EH (cell line): Measurements from ENCODE around the gene ECE1.
A peak's percentile ranks its signal among the peaks of the same experiment; 100 is the strongest.
"Not testable (repeated sequence)": the region's sequence is repeated elsewhere in the genome, so short reads cannot be mapped to it uniquely, and the experiment has no call there.

ENCODE experiments used
- DNase-seq: peaks from one replicate; pipeline ENCODE4 v3.0.0-alpha.2; 2015; ENCODE audit warnings: low read depth

ECE1 gene

GRCh38 chr1:21291964-21292363, 1.7 kb upstream of the ECE1 start:
- DNase-seq: no peak

GRCh38 chr1:21291184-21291583, 921 bp upstream of the ECE1 start:
- no peak for DNase-seq

- DNase-seq: no peak
These were observed 282 bp upstream of the ECE1 start for GRCh38 chr1:21290546-21290944.

- no peak for DNase-seq
These were observed 1.1 kb downstream of the ECE1 start for GRCh38 chr1:21289127-21289526.

DNA sequence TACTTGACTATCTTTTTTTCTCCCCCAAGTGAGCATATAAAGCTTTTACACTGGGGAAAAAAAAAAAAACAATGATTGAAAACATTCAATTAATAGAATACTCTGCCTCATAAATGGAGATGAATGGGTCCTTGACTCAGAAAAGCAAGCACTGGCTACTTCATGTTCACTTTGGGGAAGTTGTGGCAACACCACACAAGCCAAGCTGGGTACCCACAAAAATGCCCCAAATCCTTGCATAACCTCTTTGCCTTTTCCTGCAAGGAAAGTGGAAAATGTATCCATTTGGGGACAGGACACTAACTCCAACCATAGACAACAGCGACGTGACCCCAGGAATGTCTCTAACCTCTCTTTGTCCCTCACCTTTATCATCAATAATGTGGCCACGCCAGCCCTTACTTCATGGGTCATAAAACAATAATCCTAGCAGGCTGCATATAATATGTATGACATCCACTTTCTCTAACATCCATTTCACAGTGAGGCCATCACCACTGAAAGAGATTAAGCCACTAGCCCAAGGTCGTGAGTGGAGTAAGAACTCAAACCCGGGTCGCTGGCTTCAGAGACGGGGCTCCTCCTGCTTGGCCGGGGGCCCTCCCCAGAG, 2.3 kb downstream of the ECE1 start:
- DNase-seq: no peak

- not testable (repeated sequence) for DNase-seq
These were observed 4.9 kb downstream of the ECE1 start for GRCh38 chr1:21285386-21285785.

DNA sequence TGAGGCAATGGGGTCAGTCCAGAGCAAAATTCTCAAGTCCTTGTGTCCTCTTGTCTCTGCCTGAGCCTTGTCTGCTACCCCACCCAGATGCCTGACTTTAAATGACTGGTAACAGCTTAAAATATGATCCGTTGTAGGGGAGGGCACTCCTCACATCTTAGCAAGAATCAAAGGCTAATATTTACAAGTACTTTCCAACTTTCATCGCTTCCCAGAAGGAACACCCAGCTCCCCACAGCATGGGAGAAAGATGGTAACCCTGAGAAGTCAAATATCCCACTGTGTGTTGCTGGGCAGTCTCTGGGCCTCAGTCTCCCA, 5.2 kb downstream of the ECE1 start:
- no peak for DNase-seq

GRCh38 chr1:21284206-21285054, 5.8 kb downstream of the ECE1 start:
- no peak for DNase-seq

DNA sequence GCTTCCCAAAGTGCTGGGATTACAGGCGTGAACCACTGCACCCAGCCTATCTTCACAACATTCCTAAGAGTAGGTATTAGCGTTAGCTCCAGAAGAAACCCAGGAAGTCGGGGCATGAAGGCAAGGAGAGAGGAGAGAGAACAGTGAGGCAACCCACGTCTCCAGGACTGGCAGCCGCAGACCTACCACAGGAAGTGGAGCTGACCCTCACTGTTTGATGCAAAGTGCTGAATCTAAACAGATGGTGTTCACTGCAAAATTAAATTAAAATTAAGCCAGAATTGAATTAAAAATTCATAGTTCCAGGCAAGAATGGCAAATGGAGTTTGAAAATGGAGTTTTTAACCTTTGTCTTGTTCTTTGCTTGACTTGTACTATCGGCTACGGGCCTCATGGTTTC, 6.7 kb downstream of the ECE1 start:
- no peak for DNase-seq

GRCh38 chr1:21282020-21282419, 8.2 kb downstream of the ECE1 start:
- DNase-seq: not testable (repeated sequence)

- DNase-seq: peak; percentile 41
These were observed 9.8 kb downstream of the ECE1 start for GRCh38 chr1:21280482-21280881.

DNA sequence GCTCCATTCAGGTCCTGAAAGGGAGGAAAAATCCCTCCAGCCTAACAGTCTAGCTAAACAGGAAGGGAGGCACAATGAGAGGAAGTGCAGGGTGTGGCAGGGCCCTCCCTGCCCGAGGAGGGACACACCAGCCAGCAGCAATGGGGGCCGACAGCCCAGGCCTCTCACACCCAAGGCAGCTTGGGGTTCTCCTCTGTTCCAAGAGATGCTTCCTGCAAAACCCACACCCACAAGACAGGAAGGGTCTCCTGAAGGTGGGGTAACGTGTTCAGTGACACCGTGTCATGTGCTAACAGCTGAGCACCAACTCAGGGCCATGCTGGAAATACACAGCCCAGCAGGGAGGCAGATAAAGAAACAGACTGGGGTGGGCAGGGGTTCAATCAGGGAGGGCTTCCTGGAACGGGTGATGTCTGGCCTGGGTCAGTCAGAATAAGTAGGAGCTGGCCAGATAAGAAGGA, 10.2 kb downstream of the ECE1 start:
- DNase-seq: peak; percentile 51

DNA sequence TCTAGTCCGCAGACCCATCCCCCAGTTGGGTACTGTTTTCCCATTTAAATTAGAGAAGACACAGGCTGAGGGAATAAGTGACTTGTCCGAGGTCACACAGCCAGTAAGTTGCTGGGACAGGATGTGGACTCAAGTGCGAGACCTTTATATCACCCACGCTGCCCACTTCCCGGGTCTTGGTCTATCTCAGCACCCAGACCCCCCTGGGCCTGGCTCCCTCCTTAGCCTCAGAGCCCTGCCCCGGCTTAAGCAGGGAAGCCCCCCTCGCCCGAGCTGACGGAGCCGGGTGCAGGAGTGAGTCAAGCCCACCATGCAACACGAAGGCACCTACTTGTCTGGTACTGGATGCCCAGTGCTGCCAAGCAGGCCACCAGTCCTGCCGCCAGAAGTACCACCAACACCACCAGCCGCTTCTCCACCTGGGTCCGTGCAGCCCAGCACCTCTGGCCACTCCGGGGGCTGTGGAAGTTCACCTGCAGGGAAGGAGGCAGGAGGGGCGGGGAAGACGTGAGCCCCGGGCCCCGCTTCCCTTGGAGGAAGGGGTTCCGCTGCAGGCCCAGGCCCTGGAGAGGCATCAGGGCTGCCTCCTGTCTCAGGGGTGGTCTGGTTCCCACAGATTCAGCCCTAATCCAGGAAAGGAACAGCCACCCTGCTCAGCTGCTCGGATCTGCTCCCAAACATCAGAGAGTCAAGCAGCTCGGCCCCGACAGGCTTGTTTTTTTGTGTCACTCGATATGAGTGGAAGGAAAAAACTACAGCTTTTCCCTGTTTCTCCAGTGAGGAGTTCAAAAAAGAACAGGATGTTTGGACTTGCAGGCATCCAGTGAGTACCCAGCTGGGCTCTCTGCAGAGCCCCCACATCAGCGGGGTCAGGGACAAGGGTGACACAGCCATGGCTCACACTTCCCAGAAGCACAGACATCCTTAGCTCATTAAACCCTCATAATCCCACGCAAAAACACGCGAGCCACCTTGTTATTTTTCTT, 11.1 kb downstream of the ECE1 start:
- DNase-seq: peak; percentile 57

DNA sequence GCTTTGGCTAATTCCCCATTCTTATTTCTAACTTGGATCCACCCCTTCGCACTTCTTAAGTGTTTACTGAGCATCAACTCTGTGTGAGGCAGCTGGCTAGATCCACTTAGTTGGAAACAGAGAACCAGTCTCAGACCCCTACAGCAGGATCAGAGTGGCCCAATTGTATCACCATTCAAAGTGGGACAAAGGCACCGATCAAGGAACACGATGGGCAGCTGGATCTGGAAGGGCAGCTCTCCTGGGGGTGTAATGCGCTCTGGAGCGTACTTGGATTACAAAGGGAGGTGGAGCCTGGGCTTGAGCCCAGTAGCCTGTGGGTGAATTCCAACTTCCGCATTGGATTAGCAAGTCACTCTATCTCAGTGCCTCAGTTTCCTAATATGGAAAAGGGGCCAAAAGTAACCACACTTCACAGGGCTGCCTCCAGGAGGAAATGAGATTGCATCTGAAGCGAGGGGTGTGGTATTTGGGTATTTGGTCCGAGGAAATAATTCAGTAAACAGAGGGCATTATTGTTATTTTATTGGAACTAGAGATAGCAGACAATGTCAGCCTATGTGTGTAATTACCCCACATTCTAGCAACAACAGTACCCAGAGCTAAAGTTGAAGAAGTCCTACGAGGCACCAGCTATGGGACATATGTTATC, 11.9 kb downstream of the ECE1 start:
- no peak for DNase-seq

DNA sequence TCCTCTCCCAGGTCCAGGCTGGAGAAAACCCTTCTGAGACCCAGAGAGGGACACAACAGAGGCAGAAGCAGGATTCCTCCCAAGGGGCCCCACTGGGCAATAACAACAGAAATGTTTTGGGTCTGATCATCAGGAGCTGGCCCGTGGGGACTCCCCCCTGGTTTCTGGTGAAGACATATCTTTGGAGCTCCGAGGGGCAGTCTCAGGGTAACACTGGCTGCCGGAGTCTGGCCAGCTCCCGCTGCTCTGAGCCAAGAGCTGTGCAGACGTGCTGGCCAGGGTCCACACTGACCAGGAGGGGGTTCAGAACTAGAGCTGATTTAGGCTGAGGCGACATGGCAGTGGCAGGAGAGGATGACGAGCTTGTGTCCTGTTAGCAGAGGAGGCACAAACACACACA, 13.1 kb downstream of the ECE1 start:
- DNase-seq: no peak

DNA sequence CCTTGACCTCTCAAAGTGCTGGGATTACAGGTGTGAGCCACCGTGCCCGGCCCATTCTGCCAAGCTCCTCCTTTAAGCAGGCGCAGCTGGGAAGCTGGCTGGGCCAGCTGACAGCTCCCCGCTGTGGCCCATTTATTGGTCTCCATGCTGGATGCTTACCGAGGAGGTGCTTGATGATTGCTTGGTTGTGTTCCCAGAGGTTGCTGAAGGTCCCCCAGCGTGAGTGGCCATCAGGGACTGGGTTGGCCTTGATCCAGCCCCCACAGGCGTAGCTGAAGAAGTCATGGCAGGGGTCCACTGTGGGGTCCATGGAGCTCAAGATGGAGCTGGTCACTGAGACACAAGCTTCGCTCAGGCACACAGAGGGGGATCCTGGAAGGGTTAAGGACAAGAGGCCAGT, 17.7 kb downstream of the ECE1 start:
- no peak for DNase-seq

DNA sequence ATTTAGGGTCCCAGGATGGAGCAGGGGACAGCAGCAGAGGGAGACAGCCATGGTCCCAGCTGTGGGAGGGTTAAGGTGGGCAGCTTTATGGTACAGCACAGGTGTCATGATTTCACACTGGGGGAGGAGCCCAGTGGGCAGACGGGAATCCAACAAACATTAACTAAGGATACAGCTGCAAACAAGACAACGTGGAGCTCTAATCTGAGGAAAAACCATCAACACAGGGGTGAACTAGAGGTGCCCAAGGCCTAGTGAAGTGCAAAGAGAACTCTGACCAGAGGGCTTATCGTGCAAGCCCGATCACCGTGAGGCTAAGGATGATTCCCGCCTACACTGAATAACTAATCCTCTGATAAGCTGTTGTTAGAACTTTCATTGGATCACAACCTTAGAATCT, 18.7 kb downstream of the ECE1 start:
- no peak for DNase-seq

GRCh38 chr1:21270086-21270689, 20.1 kb downstream of the ECE1 start:
- DNase-seq: peak; percentile 72

DNA sequence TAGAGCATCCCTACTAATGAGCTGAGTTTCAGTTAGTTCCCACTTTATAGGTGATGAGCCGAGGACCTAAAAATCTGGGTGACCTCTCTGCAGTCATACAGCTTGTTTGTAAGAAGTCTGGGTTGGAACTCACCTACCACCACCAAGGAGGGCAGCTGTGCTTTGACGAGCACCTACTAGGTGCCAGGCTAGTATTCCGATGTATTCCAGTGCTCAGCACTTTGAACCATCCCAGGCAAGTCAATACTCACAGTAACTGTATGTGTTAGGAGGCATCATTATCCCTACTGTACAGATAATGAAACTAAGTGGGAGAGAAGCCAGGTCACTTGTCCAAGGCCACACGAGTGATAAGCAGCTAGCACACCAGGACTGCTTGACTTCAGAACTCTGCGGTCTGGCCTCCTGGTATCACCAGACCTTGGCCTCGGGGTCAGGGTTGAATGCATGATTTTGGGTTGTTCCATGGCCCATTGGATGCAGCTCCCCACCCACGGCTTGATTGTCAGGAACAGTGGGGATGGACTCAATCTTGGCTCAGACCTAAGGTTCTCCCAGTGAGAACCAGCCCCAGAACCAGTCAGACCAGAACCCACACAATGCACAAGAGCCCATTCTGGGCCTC, 20.7 kb downstream of the ECE1 start:
- DNase-seq: no peak

DNA sequence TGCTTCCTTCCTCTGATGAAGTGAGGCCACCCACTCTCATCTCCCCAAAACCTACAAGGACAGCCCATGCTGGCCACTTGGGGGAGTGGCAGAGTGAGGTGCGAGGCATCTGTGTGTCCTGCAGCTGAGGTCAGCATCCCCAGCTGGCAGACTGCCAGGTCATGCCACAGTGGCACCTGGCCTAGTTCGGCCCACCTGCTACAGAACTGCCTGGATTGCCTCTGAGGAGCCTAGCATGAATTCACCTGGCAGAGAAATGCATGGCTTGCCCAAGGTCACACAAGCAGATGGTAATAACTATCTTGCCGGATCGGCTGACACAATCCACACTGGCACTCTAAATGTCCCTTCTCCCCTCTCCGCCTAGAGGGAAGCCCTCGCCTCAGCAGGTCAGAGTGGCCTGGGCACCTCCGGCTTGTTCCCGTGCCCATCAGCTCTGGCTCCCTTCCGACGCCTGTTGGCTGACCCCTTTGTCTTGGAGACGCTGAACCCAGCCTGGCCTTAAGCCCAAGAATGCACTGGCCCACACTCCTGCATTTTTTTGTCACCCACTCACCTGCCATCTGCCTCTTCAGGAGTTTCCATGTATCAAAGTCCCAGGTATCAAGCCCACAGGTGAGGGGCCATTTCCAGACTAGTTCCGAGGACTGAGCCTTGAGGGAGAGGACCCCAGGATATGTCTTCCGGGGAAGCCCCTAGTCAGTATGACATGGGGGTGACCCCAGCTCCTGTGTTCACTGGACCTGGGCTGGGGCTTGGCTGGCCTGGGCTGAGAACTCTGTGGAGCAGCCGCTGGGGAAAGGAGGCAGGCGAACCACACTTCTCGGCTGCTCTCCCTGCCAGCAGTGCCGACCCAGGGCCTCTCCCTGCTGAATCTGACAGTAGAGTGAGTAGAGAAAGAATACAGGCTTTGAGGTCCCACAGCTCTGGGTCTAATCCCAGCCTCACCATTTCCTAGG, 21.7 kb downstream of the ECE1 start:
- DNase-seq: no peak
